SIG-M5 treated with dmso at 0.1 percent for 504 hours (cell line): ENCODE results near the gene TRPM3.

Source experiments
- DNase-seq: peaks from one replicate; lab custom pipeline; 2025; ENCODE audit not compliant: unreplicated experiment; lab: John Stamatoyannopoulos, UW

TRPM3 gene

DNA sequence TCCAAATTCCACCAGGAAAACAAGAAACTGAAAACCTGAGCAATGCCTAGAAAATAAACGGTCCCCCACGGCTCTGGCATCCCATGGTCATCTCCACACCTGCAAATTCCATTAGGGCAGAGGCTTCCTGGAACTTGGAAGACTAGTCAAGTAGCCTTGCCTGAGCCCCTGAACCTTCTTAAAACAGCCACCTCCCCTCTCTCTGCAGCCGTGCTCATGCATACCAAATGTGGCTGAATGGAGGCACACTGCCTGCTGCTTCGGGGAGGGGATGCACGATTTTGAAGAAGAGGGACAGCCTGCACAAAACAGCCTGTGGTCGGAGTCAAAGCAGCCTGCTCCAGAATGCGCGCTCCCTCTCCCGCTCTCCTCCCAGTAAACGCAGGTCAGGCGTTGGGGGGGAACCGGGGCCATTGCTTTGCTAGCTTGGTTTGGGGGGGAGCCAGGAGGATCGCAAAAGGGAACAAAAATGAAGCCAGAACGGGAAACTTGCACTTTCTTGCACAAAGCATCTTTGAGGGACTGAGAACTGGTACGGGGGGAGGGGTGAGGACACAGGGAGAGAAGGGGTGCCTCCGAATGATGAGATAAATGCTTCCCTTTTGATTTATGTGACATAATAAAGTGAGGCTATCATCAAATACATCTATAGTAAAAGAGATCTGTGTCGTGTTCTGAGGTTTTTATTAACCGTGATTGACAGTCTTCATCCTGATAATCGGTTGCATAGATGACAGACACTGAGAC is at the start of gene TRPM3:
TRPM3 (minus strand) TSS at position 347 of the 747 bp plus-strand sequence; CDS start at position 80, 267 bp downstream.
- no peak for DNase-seq

DNA sequence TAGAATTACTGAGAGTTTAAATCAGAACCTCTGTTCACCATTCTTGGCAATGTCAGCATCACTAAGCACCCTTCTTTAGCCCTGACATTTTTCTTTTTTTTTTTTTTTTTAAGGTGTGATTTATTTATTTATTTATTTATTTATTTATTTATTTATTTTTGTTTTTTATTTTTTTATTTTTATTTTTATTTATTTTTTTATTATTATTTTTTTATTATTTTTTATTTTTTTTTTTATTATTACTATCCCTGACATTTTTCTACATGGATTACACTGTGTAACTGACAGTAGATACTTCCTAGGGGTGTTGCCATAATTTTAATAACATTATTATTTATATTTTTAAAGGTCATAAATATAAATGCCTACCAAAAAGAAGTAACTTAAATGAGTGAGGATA is 47.0 kb upstream of the TRPM3 start:
- DNase-seq = no peak

DNA sequence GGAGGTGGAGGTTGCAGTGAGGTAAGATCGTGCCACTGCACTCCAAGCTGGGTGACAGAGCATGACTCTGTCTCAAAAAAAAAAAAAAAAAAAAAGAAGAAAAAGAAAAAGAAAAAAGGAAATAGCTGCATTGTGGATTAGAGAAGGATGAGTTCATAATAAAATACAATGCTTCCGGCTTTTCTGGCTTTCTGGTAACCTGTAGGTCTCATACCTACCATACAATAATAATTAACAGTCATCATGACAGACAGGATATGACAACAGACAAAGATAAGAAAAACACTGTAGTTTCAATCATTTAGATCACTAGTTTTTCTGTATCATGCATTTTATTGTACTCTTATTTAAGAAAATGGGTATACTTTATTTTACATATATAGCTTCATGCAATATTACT is 40.7 kb upstream of the TRPM3 start:
- DNase-seq = no peak

DNA sequence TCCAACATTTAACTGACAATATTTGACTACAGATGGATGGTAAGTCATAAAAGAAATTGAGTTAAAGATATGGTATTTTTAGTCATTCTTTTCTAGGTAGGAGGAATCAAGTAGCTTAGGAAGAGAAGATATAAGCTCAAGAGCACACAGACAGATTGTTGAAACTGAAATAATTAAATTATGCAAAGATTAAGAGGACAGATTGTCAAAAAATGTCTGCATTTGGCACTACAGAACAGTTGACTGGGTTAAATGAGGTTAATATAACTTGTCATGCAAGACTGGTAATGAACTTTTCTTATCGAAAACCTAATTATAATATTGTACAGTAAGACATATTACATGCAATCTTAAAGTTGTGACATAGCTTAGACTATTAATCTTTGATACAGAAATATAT is 36.3 kb upstream of the TRPM3 start:
- no peak for DNase-seq

DNA sequence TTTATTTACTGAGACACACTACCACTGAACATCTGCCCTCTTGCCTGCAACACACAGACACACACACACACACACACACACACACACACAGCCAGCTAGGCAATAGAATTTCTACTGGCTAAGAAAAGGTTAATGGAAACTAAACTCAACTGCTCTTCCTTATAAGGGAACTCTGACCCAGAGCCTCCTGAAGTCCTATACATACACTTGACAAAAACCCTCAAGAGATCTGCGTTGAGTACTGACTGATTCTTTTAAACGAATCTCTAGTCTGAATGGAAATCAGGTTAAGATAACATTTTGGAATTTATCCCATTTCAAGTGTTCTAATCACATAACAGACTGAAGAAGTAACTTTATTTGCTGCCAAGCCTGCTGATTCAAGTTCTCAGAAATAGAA is 25.9 kb upstream of the TRPM3 start:
- no peak for DNase-seq

DNA sequence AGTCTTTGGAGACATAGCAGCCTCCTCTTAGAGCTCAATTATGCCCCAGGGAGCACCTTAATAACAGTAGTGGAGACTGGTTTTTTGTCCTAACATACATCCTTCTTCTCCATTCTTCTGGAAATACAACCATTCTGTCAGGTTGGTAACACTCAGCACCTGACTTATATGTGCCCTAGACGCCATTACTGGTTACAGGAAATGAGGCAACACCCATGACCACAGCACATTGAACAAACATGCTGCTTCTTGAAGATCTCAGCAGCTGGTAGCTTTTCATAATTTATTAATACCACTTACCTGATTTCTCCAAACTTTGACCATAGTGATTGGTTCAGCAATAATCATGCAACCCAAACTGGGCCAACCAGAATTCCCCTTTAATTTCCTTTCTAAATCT is 25.1 kb upstream of the TRPM3 start:
- no peak for DNase-seq

DNA sequence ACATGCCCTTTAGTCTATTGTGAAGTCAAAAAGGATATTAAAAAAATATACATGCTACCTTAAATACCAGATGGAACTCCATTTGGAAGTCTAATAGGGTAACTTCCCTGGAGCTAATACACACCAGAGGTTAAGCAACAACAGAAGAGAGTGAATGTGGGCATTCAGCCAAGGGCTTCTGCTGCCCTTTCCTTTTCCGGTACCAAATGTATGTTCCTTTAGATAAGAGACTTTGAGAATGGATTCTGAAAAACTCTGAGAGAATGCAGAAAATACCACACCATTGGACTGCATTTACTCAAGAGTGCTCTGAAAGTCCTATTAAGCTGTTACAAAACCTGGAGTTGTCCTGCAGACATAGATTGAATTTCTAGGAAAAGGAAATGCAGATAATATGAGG is 23.8 kb upstream of the TRPM3 start:
- DNase-seq = no peak

DNA sequence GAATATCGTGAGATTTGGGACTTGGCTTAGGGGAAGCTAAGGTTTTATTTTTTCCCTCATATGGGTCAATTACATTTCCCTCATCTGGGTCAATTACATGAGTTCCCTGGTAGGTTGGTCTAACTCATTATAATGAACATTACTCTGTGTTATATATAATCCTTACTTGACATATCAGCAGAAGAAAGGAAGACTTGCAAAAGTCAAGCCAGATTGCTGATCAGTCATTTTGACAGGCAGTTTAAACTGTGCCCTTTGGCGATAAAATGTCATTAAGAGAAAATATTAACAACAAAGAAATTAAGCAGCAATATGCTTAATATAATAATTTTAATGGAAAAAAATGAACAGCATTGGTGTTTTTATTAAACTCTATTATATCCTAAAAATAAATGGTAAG is 23.1 kb upstream of the TRPM3 start:
- DNase-seq = no peak

DNA sequence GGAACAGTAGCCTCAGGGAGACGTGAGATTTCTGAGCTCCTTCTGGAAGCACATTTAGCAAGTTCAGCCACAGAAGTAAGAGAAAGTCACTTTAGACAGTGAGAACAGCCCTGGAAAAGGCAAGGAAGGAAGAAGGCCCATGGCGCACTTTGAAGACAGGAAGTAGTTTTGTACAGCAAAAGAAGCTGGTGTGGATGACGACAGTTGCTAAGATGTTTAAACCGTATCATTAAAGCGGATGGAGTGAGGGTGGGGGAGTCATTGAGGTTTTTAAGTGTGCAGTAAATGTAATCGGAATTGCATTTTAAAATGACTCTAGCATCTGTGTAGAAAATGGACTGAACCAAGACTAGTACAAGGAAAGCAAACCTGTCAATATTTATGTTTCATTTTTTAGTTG is 15.3 kb upstream of the TRPM3 start:
- no peak for DNase-seq

DNA sequence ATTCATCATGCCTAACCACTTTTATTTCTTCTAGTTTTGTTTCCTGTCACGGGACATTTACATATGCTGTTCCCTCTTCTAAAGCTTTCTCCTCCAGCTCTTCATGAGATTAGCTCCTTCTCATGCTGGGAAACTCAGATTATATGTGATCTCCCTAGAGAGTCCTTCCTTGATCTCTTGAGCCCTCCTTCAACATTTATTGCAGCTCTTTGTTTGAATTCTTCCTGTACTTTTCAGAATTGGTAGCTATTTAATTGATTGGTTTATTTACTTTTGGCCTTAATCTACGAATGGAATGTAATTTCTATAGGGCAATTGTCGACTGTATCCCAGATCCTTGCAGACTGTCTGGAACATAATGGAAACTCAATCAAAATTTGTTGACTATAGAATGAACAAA is 9.7 kb upstream of the TRPM3 start:
- DNase-seq = no peak

DNA sequence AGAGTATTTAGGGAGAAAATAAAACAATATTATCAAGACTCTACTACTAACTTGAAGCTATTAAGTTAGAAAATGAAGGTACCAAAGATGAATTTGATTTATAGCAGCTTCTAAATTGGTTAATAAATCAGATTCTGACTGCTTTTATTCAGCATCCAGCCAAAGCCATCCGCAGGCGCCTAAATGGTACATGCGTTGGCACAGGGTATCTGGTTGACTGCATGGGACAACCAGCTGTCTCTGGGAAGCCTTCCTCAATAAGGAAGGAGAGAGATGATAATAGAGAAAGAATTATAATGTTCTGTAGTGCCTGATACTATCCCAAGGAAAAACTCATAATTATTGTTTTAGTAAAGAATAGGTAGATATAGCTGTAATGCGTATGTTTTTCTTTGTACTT is 9.1 kb upstream of the TRPM3 start:
- DNase-seq = no peak

DNA sequence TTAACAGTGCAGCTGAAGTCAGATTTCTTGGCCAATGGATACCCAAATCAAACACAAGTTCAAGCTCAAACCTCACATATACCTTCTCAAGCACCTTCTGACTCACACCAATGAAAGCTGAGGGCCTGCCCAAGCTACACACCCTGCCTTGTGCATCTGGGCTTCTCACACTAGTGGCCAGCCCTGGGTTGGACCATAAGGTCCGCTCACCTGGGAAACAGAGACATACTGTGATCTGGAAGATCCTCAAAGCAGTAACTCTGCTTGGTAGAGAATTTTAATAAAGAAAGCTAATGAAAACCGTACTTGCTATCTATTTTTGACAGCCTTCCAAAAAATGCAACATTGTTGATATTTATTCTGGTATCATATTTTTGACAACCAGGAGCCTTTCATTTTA is 7.4 kb upstream of the TRPM3 start:
- no peak for DNase-seq

DNA sequence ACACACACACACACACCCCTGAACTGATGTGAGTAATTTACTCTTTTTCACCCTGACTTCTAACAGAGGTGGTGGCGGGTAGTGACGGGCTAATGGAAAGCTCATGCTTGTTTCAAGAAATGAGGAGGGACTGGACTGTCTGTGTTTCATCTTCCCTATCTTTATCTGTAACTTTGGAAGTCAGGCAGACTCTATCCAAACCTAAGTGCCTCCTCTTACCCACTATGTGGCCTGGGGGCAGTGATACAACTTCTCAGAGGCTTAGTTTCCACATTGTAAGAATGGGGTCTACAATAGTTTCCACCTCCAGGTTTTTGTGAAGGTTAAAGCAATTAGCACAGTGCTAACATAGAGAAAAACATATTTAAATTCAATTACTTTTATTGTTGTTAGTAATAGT is 5.9 kb upstream of the TRPM3 start:
- DNase-seq = no peak

DNA sequence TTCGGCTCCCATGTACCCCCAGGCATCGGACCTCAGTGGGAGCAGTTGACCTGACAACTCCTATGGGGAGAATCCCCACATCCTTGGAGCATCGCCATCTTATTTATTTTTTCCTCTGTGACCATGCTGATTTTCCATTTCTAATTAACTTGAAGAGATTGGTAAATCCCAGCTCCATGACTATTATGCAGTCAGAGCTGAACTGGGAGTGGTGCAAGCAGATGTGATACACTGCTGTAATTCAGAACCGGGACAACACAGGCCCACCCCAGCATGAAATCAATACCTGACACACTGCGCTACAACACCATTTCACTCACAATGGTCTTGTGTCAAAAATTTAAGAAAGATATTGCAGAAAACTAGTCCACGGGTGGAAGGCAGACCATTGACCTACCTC is 1.0 kb upstream of the TRPM3 start:
- DNase-seq = no peak

DNA sequence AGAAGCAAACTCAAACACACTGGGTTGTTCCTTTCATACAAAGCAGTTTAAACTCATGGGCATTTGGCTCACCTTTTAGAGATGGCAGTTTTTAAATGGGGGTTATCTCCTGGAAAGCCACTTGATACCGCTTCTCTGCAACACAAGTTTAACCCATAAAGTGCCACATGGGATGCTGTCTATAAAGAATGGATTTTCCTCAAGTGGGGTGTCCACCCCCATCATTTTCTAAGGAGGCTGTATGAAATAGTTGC is 528 bp upstream of the TRPM3 start:
- DNase-seq = no peak

DNA sequence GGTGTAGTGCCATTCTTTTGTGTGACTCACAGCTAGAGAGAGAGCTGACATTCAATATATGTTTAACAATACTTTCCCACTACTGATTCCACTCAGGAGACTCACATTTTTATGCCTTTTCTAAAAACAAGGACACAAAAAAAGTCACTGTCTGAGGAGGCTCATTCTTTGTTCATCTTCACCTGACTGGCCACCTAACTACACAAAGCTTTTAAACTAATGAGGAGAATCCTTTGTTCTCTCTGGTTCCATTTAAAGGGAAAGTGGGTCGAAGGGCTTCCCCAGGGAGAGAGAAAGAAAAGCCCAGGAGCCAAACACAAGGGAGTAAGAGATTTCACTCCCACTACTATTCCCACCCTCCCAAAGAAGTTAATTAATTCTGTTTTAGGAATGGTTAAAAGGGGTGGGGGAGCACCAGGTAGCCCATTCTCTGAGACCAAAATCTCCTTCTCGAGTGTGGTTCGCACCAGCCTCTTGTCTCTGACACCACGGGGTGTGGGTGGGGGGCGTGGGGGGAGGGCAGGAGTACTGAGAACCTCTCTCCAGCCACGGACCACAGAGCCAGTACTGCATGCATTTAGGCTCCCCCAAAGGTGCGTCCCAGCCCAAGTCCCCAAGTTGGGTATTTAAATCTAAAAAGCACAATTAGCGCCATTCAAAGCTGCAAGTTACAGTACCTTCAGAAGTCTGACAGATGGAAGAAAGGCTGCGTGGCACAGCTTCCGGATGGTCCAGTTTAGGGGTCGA is 747 bp downstream of the TRPM3 start:
- DNase-seq = no peak

DNA sequence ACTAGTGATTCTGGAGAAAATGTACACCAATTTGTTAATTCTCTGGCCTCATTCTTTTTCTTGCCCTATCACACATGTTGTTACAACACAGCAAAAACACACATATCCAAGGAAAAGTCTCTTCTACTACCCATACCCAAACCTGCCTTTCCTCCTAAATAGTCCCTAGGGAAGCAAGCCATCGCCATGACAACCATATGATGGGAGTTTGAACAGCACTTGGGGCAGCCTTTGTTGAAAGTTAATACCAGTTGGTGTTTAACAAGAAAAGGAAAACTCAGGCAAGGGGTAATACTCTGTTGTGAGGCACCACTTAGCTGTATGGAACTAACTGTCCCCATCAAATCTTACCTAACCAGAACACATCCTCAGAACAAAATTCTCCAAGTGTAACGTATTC is 1.7 kb downstream of the TRPM3 start:
- DNase-seq = no peak

DNA sequence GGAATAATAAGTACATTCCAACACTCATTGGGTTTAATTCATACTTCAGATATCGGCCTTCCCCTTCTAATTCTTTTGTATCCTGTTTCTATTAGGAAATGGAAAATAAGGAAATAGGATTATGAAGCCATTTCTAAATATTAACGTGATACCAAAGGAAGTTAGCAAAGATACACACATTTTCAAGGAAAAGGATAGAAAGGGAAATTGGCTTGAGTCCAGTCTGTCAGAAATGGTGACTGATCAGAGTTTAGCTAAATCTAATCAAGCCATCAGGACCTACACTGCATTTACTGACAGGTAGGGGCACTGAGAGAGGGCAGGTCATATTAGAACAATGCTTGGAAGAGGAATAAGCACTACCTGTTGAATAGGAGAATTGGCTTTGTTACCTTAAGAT is 3.1 kb downstream of the TRPM3 start:
- no peak for DNase-seq

DNA sequence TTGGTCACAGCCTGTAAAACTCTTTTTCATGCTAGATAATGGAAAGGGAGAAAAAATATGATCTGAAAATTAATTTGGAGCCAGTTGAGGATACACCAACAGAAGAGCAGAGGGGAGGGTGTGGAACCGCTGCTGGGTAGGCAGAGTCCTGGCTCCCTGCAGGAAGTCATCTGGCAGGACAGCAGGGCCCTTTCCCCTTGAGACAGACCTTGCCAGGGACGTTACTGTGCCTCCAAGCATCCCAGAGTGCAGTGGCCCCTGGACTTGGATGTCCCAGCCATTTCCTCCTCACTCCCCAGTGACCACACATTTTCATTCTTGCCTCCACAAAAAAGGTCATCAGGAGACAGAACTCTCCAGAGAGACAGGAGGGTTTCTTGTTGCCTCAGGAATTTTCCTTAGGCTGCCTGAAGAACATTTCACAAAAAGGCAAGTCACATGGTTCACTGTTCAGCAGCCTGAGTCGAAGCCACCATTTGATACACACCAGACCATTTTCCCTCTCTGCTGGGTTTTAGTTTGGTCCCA is 5.9 kb downstream of the TRPM3 start:
- no peak for DNase-seq

DNA sequence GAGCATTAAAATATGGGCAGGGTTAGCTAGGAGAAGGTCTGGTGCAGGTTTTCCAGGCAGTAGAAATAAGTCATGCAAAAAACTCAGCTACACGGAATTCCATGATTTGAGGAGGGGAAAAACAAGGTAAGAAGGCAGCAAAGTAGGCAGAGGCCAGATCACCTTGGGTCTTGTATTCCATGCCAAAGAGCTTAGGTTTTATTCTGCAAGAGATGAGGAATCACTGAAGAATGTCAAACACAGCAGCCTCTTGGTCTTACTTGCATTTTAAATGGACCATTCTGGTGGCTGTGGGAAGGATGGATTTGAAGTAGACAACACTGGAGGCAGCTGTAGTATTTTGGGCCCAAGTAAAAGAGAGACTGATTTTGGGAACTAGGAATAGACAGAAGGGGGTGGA is 8.6 kb downstream of the TRPM3 start:
- no peak for DNase-seq

DNA sequence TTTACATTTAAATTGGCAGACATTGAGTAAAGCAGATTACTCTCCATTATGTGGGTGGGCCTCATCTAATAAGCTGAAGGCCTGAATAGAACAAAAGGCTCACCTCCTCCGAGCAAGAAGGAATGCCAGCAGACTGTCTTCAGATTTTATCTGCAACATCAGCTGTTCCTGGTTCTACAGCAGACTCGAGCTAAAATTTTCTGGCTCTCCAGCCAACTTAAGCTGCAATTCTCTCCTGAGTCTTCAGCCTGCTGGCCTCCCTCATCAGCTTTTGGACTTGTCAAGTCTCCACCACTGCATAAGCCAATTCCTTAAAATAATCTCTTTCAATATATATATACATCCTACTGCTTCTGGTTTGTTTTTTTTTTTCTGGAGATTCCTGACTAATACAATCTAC is 12.5 kb downstream of the TRPM3 start:
- no peak for DNase-seq

DNA sequence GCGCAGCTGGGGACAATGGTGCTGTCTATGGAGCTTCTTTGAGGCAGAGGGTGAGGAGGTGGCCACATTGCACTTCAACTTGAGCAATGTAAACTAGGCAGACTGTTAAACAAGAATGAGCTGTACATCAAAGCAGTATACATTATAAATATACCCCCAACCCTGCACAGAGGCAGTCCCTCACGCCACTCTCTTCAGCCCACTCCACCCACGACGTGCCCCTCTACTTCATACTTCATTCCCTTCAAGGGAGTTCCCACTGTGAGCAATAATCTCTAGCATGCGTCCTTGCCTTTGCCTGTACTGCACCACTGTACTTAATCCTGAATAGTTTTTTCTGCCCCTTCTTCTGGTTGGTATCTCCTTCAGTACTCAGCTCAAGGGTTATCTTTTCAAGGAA is 14.4 kb downstream of the TRPM3 start:
- no peak for DNase-seq

DNA sequence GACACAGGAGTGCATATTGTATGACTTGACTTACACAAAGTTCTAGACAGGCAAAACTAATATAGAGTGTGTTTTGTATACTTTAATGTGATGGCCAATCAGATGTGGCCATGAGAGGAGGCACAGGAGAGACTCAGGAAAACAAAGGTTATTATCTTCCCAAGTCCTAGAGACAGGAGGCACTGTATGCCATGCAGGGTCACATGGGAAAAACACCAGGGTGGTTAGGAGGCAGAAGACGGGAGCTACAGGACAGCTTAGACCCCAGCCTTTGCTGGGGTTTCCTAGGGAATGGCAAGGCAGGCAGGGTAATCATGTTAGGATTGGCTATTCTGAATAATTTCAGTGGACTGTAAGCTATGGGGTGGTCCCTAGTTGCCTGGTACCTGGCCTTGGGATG is 16.2 kb downstream of the TRPM3 start:
- no peak for DNase-seq
